HFF-Myc (cell line): Measurements from ENCODE around the gene DNAAF9.

Experiments
- DNase-seq: peaks from one replicate; pipeline ENCODE4 v3.0.0-alpha.2; 2011; ENCODE audit warnings: low read depth; ENCODE audit errors: extremely low read depth
- H3K4me3 ChIP-seq: replicated peaks from 2 replicates; pipeline ENCODE4 v1.5.1; 2011; ENCODE audit warnings: low read depth, mild to moderate bottlenecking, control low read depth, low read length
- CTCF ChIP-seq: IDR thresholded peaks from 2 replicates; pipeline ENCODE4 v1.5.1; 2012; ENCODE audit warnings: mild to moderate bottlenecking, low read depth, low read length, control low read depth; ENCODE audit errors: missing control alignments

Gene DNAAF9

GRCh38 chr20:3407040-3407770 lies at the start of gene DNAAF9:
Gene DNAAF9 (minus strand): TSS chr20:3407669. CDS start chr20:3407557, 112 bp downstream.
- no peak for TF ChIP-seq CTCF
- peak within 1 kb of the TSS; percentile 66 for H3K4me3 ChIP-seq
- no peak for DNase-seq

- no peak for TF ChIP-seq CTCF
- no peak for DNase-seq
- no peak overlapping the region for H3K4me3 ChIP-seq
These were observed 49.2 kb upstream of the DNAAF9 start for GRCh38 chr20:3456648-3457047.

DNA sequence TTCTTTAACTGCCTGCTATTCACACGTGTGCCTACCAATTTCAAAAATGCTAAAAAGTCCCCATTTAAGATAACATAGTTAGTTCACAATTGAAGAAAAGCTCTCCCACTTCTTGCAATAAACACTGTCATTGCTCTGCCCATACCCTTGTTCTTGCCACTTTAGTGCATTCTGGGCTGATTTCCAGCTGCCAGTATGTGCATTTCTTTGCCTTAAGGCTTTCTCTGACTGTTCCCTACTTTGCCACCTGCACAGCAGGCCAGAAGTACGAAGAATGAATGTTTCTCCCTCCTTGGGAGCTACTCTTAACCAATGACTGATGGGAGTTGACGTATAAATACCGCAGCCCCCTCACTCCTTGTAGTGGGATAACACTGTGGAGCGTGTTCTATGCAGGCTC lies 47.4 kb upstream of the DNAAF9 start:
- no peak for DNase-seq
- no peak overlapping the region for H3K4me3 ChIP-seq
- TF ChIP-seq CTCF, result no peak

DNA sequence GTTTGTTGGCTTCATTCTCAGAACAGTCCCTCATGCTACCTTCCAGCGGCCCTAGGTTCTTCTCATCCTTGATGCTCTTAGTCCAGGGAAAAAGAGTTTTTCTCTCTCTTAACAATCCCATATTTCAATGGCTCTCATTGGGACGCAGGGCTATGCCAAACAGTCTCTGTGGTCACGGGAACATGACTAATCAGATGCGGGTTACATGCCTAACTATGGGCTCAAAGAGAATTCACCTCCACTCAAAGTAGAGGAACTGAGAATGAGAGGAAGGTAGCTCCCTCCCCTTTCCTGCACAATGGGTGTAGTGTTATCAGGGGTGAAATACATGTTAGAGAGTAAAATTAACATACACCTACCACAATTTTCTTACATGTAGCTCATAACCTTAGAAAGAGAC lies 45.2 kb upstream of the DNAAF9 start:
- no peak for TF ChIP-seq CTCF
- no peak for DNase-seq

GRCh38 chr20:3452136-3452535 lies 44.7 kb upstream of the DNAAF9 start:
- TF ChIP-seq CTCF, result no peak
- no peak overlapping the region for H3K4me3 ChIP-seq
- DNase-seq, result no peak

More for the DNA sequence above, 45.2 kb upstream of the DNAAF9 start:
- no peak overlapping the region for H3K4me3 ChIP-seq

GRCh38 chr20:3449319-3449718 lies 41.9 kb upstream of the DNAAF9 start:
- TF ChIP-seq CTCF, result no peak
- H3K4me3 ChIP-seq, result no peak overlapping the region
- DNase-seq, result no peak

GRCh38 chr20:3447321-3447720 lies 39.9 kb upstream of the DNAAF9 start:
- TF ChIP-seq CTCF, result no peak
- no peak for DNase-seq
- H3K4me3 ChIP-seq, result no peak overlapping the region
